SKM-1 treated with dmso at 0.1 percent for 144 hours (cell line): ENCODE results near the gene DUX4.
"Not testable (repeated sequence)": the region's sequence is repeated elsewhere in the genome, so short reads cannot be mapped to it uniquely, and the experiment has no call there.

Experiments used
- DNase-seq: peaks from one replicate; lab custom pipeline; 2025; ENCODE audit not compliant: unreplicated experiment; lab: John Stamatoyannopoulos, UW

The DUX4 gene

DNA sequence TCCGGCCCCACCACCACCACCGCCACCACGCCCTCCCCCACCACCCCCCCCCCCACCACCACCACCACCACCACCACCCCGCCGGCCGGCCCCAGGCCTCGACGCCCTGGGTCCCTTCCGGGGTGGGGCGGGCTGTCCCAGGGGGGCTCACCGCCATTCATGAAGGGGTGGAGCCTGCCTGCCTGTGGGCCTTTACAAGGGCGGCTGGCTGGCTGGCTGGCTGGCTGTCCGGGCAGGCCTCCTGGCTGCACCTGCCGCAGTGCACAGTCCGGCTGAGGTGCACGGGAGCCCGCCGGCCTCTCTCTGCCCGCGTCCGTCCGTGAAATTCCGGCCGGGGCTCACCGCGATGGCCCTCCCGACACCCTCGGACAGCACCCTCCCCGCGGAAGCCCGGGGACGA, at the start of gene DUX4:
TSS of gene DUX4 (plus strand) at position 347 of the 400 bp plus-strand sequence. CDS start at position 347, 0 bp downstream.
- not testable (repeated sequence) for DNase-seq

DNA sequence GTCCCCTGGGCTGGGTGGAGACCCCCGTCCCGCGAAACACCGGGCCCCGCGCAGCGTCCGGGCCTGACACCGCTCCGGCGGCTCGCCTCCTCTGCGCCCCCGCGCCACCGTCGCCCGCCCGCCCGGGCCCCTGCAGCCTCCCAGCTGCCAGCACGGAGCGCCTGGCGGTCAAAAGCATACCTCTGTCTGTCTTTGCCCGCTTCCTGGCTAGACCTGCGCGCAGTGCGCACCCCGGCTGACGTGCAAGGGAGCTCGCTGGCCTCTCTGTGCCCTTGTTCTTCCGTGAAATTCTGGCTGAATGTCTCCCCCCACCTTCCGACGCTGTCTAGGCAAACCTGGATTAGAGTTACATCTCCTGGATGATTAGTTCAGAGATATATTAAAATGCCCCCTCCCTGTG, 1.9 kb downstream of the DUX4 start:
- DNase-seq = not testable (repeated sequence)

DNA sequence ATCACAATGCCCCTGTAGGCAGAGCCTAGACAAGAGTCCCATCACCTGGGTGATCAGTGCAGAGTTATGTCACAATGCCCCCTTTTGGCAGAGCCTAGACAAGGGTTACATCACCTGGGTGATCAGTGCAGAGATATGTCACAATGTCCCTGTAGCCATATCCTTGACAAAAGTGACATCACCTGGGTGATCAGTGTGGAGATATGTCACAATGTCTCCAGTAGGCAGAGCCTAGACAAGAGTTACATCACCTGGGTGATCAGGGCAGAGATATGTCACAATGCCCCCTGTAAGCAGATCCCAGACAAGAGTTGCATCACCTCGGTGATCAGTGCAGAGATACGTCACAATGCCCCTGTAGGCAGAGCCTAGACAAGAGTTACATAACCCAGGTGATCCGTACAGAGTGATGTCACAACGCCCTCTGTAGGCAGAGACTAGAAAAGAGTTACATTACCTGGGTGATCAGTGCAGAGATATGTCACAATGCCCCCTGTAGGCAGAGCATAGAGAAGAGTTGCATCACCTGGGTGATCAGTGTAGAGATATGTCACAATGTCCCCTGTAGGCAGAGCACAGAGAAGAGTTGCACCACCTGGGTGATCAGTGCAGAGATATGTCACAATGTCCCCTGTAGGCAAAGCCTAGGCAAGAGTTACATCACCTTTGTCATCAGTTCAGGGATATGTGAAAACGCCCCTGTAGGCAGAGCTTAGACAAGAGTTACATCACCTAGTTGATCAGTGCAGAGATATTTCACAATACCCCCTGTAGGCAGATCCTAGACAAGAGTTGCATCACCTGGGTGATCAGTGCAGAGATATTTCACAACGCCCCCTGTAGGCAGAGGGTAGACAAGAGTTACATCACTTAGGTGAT, 4.4 kb downstream of the DUX4 start:
- DNase-seq = not testable (repeated sequence)

DNA sequence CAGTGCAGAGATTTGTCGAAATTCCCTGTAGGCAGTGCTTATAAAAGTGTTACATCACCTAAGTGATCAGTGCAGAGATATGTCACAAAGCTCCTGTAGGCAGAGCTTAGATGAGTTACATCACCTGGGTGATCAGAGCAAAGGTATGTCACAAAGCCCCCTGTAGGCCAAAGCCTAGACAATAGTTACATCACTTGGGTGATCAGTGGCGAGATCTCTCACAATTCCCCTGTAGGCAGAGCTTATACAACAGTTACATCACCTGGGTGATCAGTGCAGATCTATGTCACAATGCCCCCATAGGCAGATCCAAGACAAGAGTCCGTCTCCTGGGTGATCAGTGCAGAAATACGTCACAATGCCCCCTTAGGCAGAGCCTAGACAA, 5.0 kb downstream of the DUX4 start:
- DNase-seq = not testable (repeated sequence)

DNA sequence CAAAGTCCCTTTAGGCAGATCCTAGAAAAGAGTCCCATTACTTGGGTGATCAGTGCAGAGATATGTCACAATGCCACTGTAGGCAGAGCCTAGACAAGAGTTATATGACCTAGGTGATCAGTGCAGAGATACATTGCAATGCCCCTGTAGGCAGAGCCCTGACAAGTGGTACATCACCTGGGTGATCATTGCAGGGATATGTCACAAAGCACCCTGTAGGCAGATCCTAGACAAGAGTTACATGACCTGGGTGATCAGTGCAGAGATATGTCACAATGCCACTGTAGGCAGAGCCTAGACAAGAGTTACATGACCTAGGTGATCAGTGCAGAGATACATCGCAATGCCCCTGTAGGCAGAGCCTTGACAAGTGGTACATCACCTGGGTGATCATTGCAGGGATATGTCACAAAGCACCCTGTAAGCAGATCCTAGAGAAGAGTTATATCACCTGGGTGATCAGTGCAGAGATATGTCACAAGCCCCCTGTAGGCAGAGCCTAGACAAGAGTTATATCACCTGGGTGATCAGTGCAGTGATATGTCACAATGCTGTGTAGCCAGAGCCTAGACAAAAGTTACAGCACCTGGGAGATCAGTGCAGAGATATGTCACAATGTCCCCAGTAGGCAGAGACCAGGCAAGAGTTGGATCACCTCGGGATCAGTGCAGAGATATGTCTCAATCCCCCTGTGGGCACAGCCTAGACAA, 5.6 kb downstream of the DUX4 start:
- DNase-seq = not testable (repeated sequence)

DNA sequence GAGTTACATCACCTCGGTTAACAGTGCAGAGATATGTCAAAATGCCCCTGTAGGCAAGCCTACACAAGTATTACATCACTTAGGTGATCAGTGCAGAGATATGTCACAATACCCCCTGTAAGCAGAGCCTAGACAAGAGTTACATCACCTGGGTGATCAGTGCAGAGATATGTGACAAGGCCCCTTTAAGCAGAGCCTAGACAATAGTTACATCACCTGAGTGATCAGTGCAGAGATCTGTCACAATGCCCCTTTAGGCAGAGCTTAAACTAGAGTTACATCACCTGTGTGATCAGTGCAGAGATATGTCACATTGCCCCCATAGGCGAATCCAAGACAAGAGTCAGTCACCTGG, 6.1 kb downstream of the DUX4 start:
- DNase-seq = not testable (repeated sequence)

DNA sequence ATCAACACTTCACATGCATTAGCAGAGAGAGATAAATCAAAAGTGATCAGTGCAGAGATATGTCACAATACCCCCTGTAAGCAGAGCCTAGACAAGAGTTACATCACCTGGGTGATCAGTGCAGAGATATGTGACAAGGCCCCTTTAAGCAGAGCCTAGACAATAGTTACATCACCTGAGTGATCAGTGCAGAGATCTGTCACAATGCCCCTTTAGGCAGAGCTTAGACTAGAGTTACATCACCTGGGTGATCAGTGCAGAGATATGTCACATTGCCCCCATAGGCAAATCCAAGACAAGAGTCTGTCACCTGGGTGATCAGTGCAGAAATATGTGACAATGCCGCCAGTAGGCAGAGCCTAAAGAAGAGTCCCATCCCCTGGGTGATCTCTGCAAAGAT, 7.4 kb downstream of the DUX4 start:
- DNase-seq = not testable (repeated sequence)

DNA sequence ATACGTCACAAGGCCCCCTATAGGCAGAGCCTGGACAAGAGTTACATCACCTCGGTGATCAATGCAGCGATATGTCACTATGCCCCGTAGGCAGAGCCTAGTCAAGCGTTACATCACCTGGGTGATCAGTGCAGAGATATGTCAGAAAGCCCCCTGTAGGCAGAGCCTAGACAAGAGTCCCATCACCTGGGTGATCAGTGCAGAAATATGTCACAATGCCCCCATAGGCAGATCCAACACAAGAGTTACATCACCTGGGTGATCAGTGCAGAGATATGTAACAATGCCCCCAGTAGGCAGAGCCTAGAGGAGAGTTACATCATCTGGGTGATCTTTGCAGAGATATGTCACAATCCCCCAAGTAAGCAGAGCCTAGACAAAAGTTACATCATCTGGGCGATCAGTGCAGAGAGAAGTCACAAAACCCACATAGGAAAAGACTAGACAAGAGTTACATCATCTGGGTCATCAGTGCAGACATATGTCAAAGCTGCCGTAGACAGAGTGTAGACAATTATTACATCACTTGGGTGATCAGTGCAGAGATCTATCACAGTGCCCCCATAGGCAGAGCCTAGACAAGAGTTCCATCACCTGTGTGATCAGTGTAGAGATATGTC, 8.0 kb downstream of the DUX4 start:
- not testable (repeated sequence) for DNase-seq

DNA sequence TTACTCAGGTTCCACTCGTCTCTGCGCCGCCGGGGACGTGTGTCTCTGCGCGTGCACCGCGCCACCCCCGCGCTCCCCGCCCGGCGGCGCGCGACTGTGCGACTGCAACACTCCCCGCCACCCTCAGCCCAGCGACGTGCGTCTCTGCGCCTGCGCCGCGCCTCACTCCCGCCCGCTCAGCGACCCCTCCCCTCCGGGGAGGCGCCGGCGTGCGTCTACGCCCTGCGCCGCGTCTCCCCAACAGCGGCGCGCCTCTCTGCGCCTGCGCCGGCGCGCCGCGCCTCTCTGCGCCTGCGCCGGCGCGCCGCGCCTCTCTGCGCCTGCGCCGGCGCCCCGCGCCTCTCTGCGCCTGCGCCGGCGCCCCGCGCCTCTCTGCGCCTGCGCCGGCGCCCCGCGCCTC, 29.9 kb downstream of the DUX4 start:
- not testable (repeated sequence) for DNase-seq
